ENCODE results near the gene PELI2.
A peak's percentile ranks its signal among the peaks of the same experiment; 100 is the strongest.

Gene PELI2

GRCh38 chr14:56324856-56325699 is 206.9 kb downstream of the PELI2 start:
- TF ChIP-seq CTCF (IDR thresholded peaks at IDR 0.05; ENCODE audit: low read depth, low read length) = no peak
- H3K27me3 ChIP-seq = no peaks in the 10 kb centered on the region
- no peaks in the 10 kb centered on the region for H3K9me3 ChIP-seq
- no peaks in the 10 kb centered on the region for H3K4me1 ChIP-seq
- no peaks in the 10 kb centered on the region for H3K36me3 ChIP-seq
- no peak overlapping the region for H3K4me3 ChIP-seq (ENCODE audit: low read depth, low read length)
- no peak for DNase-seq

GRCh38 chr14:56328021-56328420 is 209.8 kb downstream of the PELI2 start:
- Histone ChIP-seq H3K27me3 (no peaks in the 10 kb centered on the region), H3K36me3 (no peaks in the 10 kb centered on the region), H3K4me1 (peaks cover 3% of the 10 kb centered on the region; the same call in 1 of the 2 replicates), H3K9me3 (no peaks in the 10 kb centered on the region), H3K4me3 (ENCODE audit: low read depth, low read length) (no peak overlapping the region)
- no peak for TF ChIP-seq CTCF (IDR thresholded peaks at IDR 0.05; ENCODE audit: low read depth, low read length)
- no peak for DNase-seq

- Histone ChIP-seq H3K4me1 (peaks cover 3% of the 10 kb centered on the region; the same call in 1 of the 2 replicates), H3K9me3 (no peaks in the 10 kb centered on the region), H3K4me3 (ENCODE audit: low read depth, low read length) (no peak overlapping the region), H3K27me3 (no peaks in the 10 kb centered on the region), H3K36me3 (no peaks in the 10 kb centered on the region)
- DNase-seq = peak; percentile 74
- TF ChIP-seq CTCF (IDR thresholded peaks at IDR 0.05; ENCODE audit: low read depth, low read length) = no peak
These were observed 213.5 kb downstream of the PELI2 start for GRCh38 chr14:56331592-56332216.

GRCh38 chr14:56333359-56334292 is 215.4 kb downstream of the PELI2 start:
- Histone ChIP-seq H3K4me3 (ENCODE audit: low read depth, low read length) (no peak overlapping the region), H3K4me1 (peaks cover 3% of the 10 kb centered on the region; the same call in 1 of the 2 replicates), H3K9me3 (no peaks in the 10 kb centered on the region), H3K36me3 (no peaks in the 10 kb centered on the region), H3K27me3 (no peaks in the 10 kb centered on the region)
- TF ChIP-seq CTCF (IDR thresholded peaks at IDR 0.05; ENCODE audit: low read depth, low read length) = no peak
- peak; percentile 28 for DNase-seq

GRCh38 chr14:56334458-56334857 is 216.2 kb downstream of the PELI2 start:
- no peak for DNase-seq
- H3K9me3 ChIP-seq = no peaks in the 10 kb centered on the region
- H3K27me3 ChIP-seq = no peaks in the 10 kb centered on the region

More at GRCh38 chr14:56334458-56334857, 216.2 kb downstream of the PELI2 start:
- H3K4me3 ChIP-seq (ENCODE audit: low read depth, low read length) = no peak overlapping the region
- no peaks in the 10 kb centered on the region for H3K36me3 ChIP-seq
- H3K4me1 ChIP-seq = peaks cover 3% of the 10 kb centered on the region; the same call in 1 of the 2 replicates
- TF ChIP-seq CTCF (IDR thresholded peaks at IDR 0.05; ENCODE audit: low read depth, low read length) = no peak

Measured in BE2C (cell line).